Activated T-cell treated with anti-CD3 and anti-CD28 coated beads, Interleukin-2, amount 50 U/mL, for 48 hours (primary cell): ENCODE measurements around the gene NAA15.
"Not testable (repeated sequence)": the region's sequence is repeated elsewhere in the genome, so short reads cannot be mapped to it uniquely, and the experiment has no call there.

Experiments
- DNase-seq, 2 experiments: peaks; one replicate each; pipeline ENCODE4 v3.0.0-alpha.2; 2020

The NAA15 gene

GRCh38 chr4:139301113-139301820 lies at the start of gene NAA15:
Gene NAA15 (plus strand): TSS chr4:139301505. CDS start chr4:139301778, 273 bp downstream.
- peak; percentile 97 to 98 for DNase-seq

- no peak for DNase-seq
Measured at GRCh38 chr4:139253046-139253445, 48.3 kb upstream of the NAA15 start.

- no peak for DNase-seq
Measured at GRCh38 chr4:139253713-139254112, 47.6 kb upstream of the NAA15 start.

- not testable (repeated sequence) for DNase-seq
Measured at GRCh38 chr4:139255581-139255980, 45.7 kb upstream of the NAA15 start.

GRCh38 chr4:139256349-139256748 lies 45.0 kb upstream of the NAA15 start:
- DNase-seq: no peak

GRCh38 chr4:139265654-139266053 lies 35.7 kb upstream of the NAA15 start:
- DNase-seq: no peak

- no peak for DNase-seq
Measured at GRCh38 chr4:139266208-139266582, 35.1 kb upstream of the NAA15 start.

- DNase-seq: peak; percentile 85 to 89
Measured at GRCh38 chr4:139266583-139267257, 34.6 kb upstream of the NAA15 start.

- DNase-seq: no peak
Measured at GRCh38 chr4:139267301-139267700, 34.0 kb upstream of the NAA15 start.

GRCh38 chr4:139273835-139274234 lies 27.5 kb upstream of the NAA15 start:
- DNase-seq: no peak

- DNase-seq: no peak
Measured at GRCh38 chr4:139274790-139275189, 26.5 kb upstream of the NAA15 start.

GRCh38 chr4:139275281-139275735 lies 26.0 kb upstream of the NAA15 start:
- no peak for DNase-seq

GRCh38 chr4:139278485-139278884 lies 22.8 kb upstream of the NAA15 start:
- no peak for DNase-seq

GRCh38 chr4:139278912-139279759 lies 22.2 kb upstream of the NAA15 start:
- DNase-seq: peak in 1 of 2 experiments; percentile 28

- DNase-seq: peak; percentile 55 to 64
Measured at GRCh38 chr4:139279760-139280620, 21.3 kb upstream of the NAA15 start, which contains the start of gene MGARP. Gene MGARP (minus strand): TSS chr4:139280225. CDS start chr4:139280158, 67 bp downstream.

- no peak for DNase-seq
Measured at GRCh38 chr4:139282065-139282720, 19.1 kb upstream of the NAA15 start.

GRCh38 chr4:139282721-139283075 lies 18.6 kb upstream of the NAA15 start:
- no peak for DNase-seq

GRCh38 chr4:139286186-139286698 lies 15.1 kb upstream of the NAA15 start:
- DNase-seq: no peak

- DNase-seq: peak; percentile 99
Measured at GRCh38 chr4:139295206-139295941, 5.9 kb upstream of the NAA15 start.

- DNase-seq: no peak
Measured at GRCh38 chr4:139295942-139296299, 5.4 kb upstream of the NAA15 start.

- DNase-seq: no peak
Measured at GRCh38 chr4:139297001-139297410, 4.3 kb upstream of the NAA15 start.
